NT2/D1 (cell line): ENCODE results near the gene AP3D1.

Source experiments
- DNase-seq: peaks from one replicate; pipeline ENCODE4 v3.0.0-alpha.2; 2011; ENCODE audit warnings: low read depth, low spot score
- H3K27me3 ChIP-seq: 2 replicates; pipeline ENCODE4 v1.6.0; 2011; ENCODE audit warnings: mild to moderate bottlenecking; ENCODE audit not compliant: insufficient read length, insufficient read depth
- H3K36me3 ChIP-seq: 2 replicates; pipeline ENCODE4 v1.6.1; 2011; ENCODE audit warnings: mild to moderate bottlenecking, low read length, mixed read lengths; ENCODE audit not compliant: insufficient read depth, insufficient read length
- H3K4me1 ChIP-seq: 2 replicates; pipeline ENCODE4 v1.5.1; 2011; ENCODE audit not compliant: insufficient read depth, insufficient read length
- H3K4me3 ChIP-seq: 2 replicates; pipeline ENCODE4 v1.5.1; 2011; ENCODE audit warnings: low read depth; ENCODE audit not compliant: insufficient read length
- H3K9ac ChIP-seq: 2 replicates; pipeline ENCODE4 v1.6.0; 2011; ENCODE audit warnings: low read depth; ENCODE audit not compliant: insufficient read length
- H3K9me3 ChIP-seq: 2 replicates; pipeline ENCODE4 v1.5.1; 2011; ENCODE audit warnings: mild to moderate bottlenecking, low read length; ENCODE audit not compliant: insufficient read depth
- SUZ12 ChIP-seq: IDR thresholded peaks from 2 replicates; pipeline ENCODE4 v1.6.1; 2011; ENCODE audit not compliant: insufficient read length, insufficient read depth; ENCODE audit errors: extremely low read depth
- YY1 ChIP-seq: IDR thresholded peaks from 2 replicates; pipeline ENCODE4 v1.6.1; 2011; ENCODE audit not compliant: insufficient read length, insufficient read depth
- ZNF274 ChIP-seq: IDR thresholded peaks from 2 replicates; pipeline ENCODE4 v1.6.1; 2011; ENCODE audit warnings: mild to moderate bottlenecking, low read depth, low read length

Gene AP3D1

GRCh38 chr19:2160379-2160778, 9.0 kb upstream of the AP3D1 start:
- H3K27me3 ChIP-seq, result no peaks in the 10 kb centered on the region
- H3K9me3 ChIP-seq, result no peaks in the 10 kb centered on the region
- no peaks in the 10 kb centered on the region for H3K36me3 ChIP-seq
- no peaks in the 10 kb centered on the region for H3K4me1 ChIP-seq
- H3K9ac ChIP-seq, result no peak overlapping the region
- H3K4me3 ChIP-seq, result no peak overlapping the region
- TF ChIP-seq YY1 (no peak), SUZ12 (no peak), ZNF274 (no peak)
- no peak for DNase-seq

GRCh38 chr19:2157452-2157851, 6.1 kb upstream of the AP3D1 start:
- H3K9me3 ChIP-seq, result no peaks in the 10 kb centered on the region
- H3K27me3 ChIP-seq, result no peaks in the 10 kb centered on the region
- TF ChIP-seq ZNF274 (no peak), YY1 (no peak), SUZ12 (no peak)
- no peak overlapping the region for H3K4me3 ChIP-seq
- DNase-seq, result no peak
- H3K4me1 ChIP-seq, result peaks cover 2% of the 10 kb centered on the region
- H3K9ac ChIP-seq, result no peak overlapping the region
- H3K36me3 ChIP-seq, result no peaks in the 10 kb centered on the region

GRCh38 chr19:2154587-2155075, 3.3 kb upstream of the AP3D1 start:
- no peak for TF ChIP-seq SUZ12
- no peak for TF ChIP-seq YY1
- no peak for TF ChIP-seq ZNF274
- Histone ChIP-seq H3K4me3 (no peak overlapping the region), H3K9ac (no peak overlapping the region)

GRCh38 chr19:2150794-2151338, 500 bp downstream of the AP3D1 start:
- Histone ChIP-seq H3K9ac (peak overlapping the region; percentile 99), H3K4me3 (peak overlapping the region; percentile 100), H3K9me3 (no peaks in the 10 kb centered on the region), H3K27me3 (no peaks in the 10 kb centered on the region), H3K4me1 (peaks cover 13% of the 10 kb centered on the region), H3K36me3 (peaks cover 37% of the 10 kb centered on the region)
- no peak for DNase-seq
- TF ChIP-seq ZNF274, result no peak
- TF ChIP-seq YY1, result no peak
- TF ChIP-seq SUZ12, result no peak

More at GRCh38 chr19:2154587-2155075, 3.3 kb upstream of the AP3D1 start:
- H3K9me3 ChIP-seq, result no peaks in the 10 kb centered on the region
- no peak for DNase-seq
- no peaks in the 10 kb centered on the region for H3K27me3 ChIP-seq
- H3K36me3 ChIP-seq, result peaks cover 11% of the 10 kb centered on the region
- H3K4me1 ChIP-seq, result peaks cover 8% of the 10 kb centered on the region

- Histone ChIP-seq H3K9me3 (no peaks in the 10 kb centered on the region), H3K4me3 (peak overlapping the region; percentile 100), H3K9ac (peak overlapping the region; percentile 99), H3K4me1 (peaks cover 13% of the 10 kb centered on the region), H3K27me3 (no peaks in the 10 kb centered on the region), H3K36me3 (peaks cover 44% of the 10 kb centered on the region)
- DNase-seq, result no peak
- no peak for TF ChIP-seq SUZ12
- no peak for TF ChIP-seq YY1
- no peak for TF ChIP-seq ZNF274
These were observed 1.2 kb downstream of the AP3D1 start for GRCh38 chr19:2149980-2150793.

GRCh38 chr19:2148482-2149135, 2.8 kb downstream of the AP3D1 start:
- Histone ChIP-seq H3K9ac (no peak overlapping the region), H3K36me3 (peaks cover 52% of the 10 kb centered on the region), H3K4me1 (peaks cover 14% of the 10 kb centered on the region), H3K9me3 (no peaks in the 10 kb centered on the region), H3K4me3 (no peak overlapping the region), H3K27me3 (no peaks in the 10 kb centered on the region)
- DNase-seq, result no peak
- no peak for TF ChIP-seq YY1

GRCh38 chr19:2145831-2146241, 5.5 kb downstream of the AP3D1 start:
- Histone ChIP-seq H3K9me3 (no peaks in the 10 kb centered on the region), H3K36me3 (peaks cover 64% of the 10 kb centered on the region), H3K4me3 (no peak overlapping the region), H3K27me3 (no peaks in the 10 kb centered on the region), H3K4me1 (peaks cover 14% of the 10 kb centered on the region), H3K9ac (no peak overlapping the region)
- no peak for TF ChIP-seq SUZ12
- no peak for TF ChIP-seq ZNF274
- no peak for TF ChIP-seq YY1
- DNase-seq, result no peak
